Activated B cell treated with CpG ODN at 0.5 μM for 24 hours (primary cell): ENCODE results near the gene EMC1. TPM values are rescaled to one million over a fixed set of nuclear protein-coding genes. Genes with fewer than 3 reads are reported as not detected.

ENCODE experiments used
- ATAC-seq: fragments of 200-7000 bp; cut with Tn5 transposase; one replicate; pipeline ENCODE4 v1.10.0; 2021; ENCODE audit warnings: low read depth, mild to moderate bottlenecking, moderate library complexity
- CTCF ChIA-PET: fragments of 350-600 bp; sonication (Branson Sonifier 250); formaldehyde crosslinking; loops from one replicate; lab custom pipeline; 2021; ENCODE audit warnings: antibody characterized with exemption; lab: Charles Lee
- POLR2A ChIA-PET: fragments of 350-600 bp; sonication (Branson Sonifier 250); formaldehyde crosslinking; loops from one replicate; lab custom pipeline; 2021; ENCODE audit warnings: antibody characterized with exemption; lab: Charles Lee
- DNase-seq: peaks from one replicate; pipeline ENCODE4 v3.0.0; 2022
- H3K27ac Mint-ChIP-seq: one replicate; pipeline ENCODE4 v1.8.0; 2020; ENCODE audit warnings: mixed read lengths
- H3K27me3 Mint-ChIP-seq: one replicate; pipeline ENCODE4 v1.8.0; 2021; ENCODE audit warnings: mixed read lengths
- H3K36me3 Mint-ChIP-seq: one replicate; pipeline ENCODE4 v1.8.0; 2021; ENCODE audit warnings: low read depth, mixed read lengths
- H3K4me1 Mint-ChIP-seq: one replicate; pipeline ENCODE4 v1.8.0; 2021; ENCODE audit warnings: mixed read lengths
- H3K4me3 Mint-ChIP-seq: one replicate; pipeline ENCODE4 v1.8.0; 2020; ENCODE audit warnings: mild to moderate bottlenecking, mixed read lengths
- H3K9me3 Mint-ChIP-seq: one replicate; pipeline ENCODE4 v1.8.0; 2020; ENCODE audit warnings: mixed read lengths
- intact Hi-C: fragments of 100-400 bp; cut with micrococcal nuclease; formaldehyde crosslinking; loops from one replicate; pipeline ENCODE4 v1.15.1; 2024
- total RNA-seq: library from RNA; stranded (reverse); gene quantifications from 2 replicates; pipeline ENCODE4 v1.2.3, GENCODE V29; 2022
- TF ChIP-seq, protein P1 (sequence below): fragments of 200-600 bp; IDR thresholded peaks from one replicate; pipeline ENCODE4 v1.8.0; 2022; ENCODE audit warnings: antibody characterized with exemption, mild to moderate bottlenecking

EMC1 gene
- total RNA-seq, 1 donor from 2014 or later: 42.7 TPM

DNA sequence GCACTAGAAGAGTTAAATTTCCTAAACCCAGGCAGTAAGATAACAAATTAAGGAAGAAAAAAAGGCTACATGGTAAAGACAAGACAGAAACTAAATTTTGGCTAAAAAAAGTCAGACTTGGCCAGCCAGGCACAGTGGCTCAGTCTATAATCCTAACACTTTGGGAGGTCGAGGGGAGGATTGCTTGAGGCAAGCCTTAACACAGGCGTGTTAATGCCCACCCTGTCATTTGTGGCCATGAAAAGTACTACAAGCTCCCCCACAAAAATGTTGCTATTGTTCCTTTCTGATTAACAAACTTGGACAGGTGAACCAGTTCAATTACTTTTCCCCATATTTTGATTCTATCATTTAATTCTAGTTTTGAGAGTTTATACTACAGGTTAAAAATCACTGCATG, 73.5 kb downstream of the EMC1 start:
- no peaks in the 10 kb centered on the region for H3K9me3 Mint-ChIP-seq
- no peaks in the 10 kb centered on the region for H3K27me3 Mint-ChIP-seq
- ATAC-seq (no peak), DNase-seq (no peak)
- POLR2A ChIA-PET: no interaction called here
- intact Hi-C loops: no loop called here
- no peaks in the 10 kb centered on the region for H3K4me1 Mint-ChIP-seq
- no peak overlapping the region for H3K4me3 Mint-ChIP-seq
- TF ChIP-seq, protein P1, sequence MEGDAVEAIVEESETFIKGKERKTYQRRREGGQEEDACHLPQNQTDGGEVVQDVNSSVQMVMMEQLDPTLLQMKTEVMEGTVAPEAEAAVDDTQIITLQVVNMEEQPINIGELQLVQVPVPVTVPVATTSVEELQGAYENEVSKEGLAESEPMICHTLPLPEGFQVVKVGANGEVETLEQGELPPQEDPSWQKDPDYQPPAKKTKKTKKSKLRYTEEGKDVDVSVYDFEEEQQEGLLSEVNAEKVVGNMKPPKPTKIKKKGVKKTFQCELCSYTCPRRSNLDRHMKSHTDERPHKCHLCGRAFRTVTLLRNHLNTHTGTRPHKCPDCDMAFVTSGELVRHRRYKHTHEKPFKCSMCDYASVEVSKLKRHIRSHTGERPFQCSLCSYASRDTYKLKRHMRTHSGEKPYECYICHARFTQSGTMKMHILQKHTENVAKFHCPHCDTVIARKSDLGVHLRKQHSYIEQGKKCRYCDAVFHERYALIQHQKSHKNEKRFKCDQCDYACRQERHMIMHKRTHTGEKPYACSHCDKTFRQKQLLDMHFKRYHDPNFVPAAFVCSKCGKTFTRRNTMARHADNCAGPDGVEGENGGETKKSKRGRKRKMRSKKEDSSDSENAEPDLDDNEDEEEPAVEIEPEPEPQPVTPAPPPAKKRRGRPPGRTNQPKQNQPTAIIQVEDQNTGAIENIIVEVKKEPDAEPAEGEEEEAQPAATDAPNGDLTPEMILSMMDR: no peak
- H3K27ac Mint-ChIP-seq: no peak overlapping the region
- CTCF ChIA-PET: no interaction called here
- H3K36me3 Mint-ChIP-seq: peaks cover 92% of the 10 kb centered on the region

DNA sequence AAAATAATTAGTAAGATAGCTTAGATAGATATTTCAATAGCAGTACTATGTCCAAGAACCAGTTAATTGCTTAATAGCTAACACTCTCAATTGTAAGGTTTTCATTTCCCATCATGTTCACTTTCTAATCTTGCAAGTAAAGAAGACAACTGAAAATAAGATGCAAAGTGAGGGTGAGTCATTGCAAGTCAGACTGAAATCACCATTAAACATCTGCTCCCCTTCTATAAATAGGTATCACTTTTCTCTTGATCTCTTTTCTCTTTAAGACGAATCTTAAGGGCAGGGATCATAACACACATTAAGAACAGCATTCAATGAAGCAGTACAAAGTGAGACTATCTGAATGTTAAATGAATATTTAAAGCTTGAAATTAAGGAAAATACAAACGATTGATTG, 81.7 kb downstream of the EMC1 start:
- Mint-ChIP-seq H3K36me3 (peaks cover 95% of the 10 kb centered on the region), H3K27ac (peak overlapping the region; percentile 36), H3K9me3 (no peaks in the 10 kb centered on the region), H3K4me3 (no peak overlapping the region), H3K4me1 (peaks cover 11% of the 10 kb centered on the region), H3K27me3 (no peaks in the 10 kb centered on the region)
- ChIA-PET POLR2A (interaction anchor here (0.8 kb wide), 1 partner anchor 142 kb away, joined by 3 read pairs; the partner anchor contains the start of genes AKR7A2 and SLC66A1), CTCF (interaction anchor here (1.0 kb wide), 1 partner anchor 10 kb away, joined by 4 read pairs; no protein-coding TSS in a partner anchor)
- TF ChIP-seq, protein P1: no peak
- DNase-seq (no peak), ATAC-seq (peak; percentile 50)
- intact Hi-C loops: no loop called here

DNA sequence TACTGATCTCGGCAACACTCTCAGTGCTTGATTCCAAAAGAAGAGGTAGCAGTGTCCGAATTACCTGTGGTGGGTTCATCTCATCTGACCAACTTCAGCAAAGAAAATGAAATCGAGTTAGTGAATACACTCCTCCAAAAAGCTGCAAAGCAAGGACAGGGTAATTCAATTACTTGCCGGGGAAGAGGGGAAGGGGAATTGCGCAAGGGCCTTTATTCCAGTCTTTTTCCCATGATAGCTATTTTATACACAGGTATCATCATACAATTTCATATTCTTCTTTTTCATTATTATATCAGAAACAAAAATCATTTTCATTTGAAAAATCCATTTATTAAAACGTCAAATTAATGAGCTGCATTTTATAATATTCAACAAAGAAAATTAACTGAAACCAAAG, 84.2 kb downstream of the EMC1 start:
- H3K36me3 Mint-ChIP-seq: peaks cover 96% of the 10 kb centered on the region
- intact Hi-C loops: no loop called here

DNA sequence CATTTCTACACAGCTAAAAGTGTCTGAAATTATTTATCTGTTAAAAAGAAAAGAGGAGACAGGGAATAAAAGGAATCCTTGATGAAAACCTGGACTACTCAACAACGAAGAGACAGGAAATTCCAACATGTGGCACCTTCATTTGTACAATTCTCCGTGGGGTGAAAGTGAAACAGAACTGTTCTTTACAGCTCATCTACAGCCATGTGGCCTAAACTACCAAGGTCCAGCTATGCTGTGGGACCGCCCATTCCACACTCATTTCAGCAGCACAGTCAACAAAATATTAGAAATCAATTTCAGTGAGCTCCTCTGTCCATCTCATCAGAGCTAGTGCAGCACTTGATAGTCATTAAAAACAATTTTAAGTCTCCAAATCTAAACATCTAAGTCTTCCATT, 85.3 kb downstream of the EMC1 start:
- Mint-ChIP-seq H3K27me3 (no peaks in the 10 kb centered on the region), H3K27ac (peak overlapping the region; percentile 12), H3K36me3 (peaks cover 97% of the 10 kb centered on the region), H3K4me1 (peaks cover 11% of the 10 kb centered on the region), H3K4me3 (no peak overlapping the region), H3K9me3 (no peaks in the 10 kb centered on the region)
- ChIA-PET POLR2A (interaction anchor here (0.6 to 0.7 kb wide), 3 partner anchors 24 to 960 kb away, joined by 3 to 11 read pairs (median 11); no protein-coding TSS in a partner anchor), CTCF (interaction anchor here (1.2 to 1.4 kb wide), 2 partner anchors 13 to 253 kb away, joined by 3 read pairs; no protein-coding TSS in a partner anchor)
- ATAC-seq (no peak), DNase-seq (no peak)
- TF ChIP-seq, protein P1: no peak
- intact Hi-C loops: no loop called here

More for the DNA sequence above, 84.2 kb downstream of the EMC1 start:
- H3K4me3 Mint-ChIP-seq: no peak overlapping the region
- no peak overlapping the region for H3K27ac Mint-ChIP-seq
- no peaks in the 10 kb centered on the region for H3K9me3 Mint-ChIP-seq
- no peak for DNase-seq
- H3K4me1 Mint-ChIP-seq: peaks cover 11% of the 10 kb centered on the region
- TF ChIP-seq, protein P1: no peak
- no peaks in the 10 kb centered on the region for H3K27me3 Mint-ChIP-seq
- ChIA-PET CTCF (interaction anchor here (0.6 to 1.4 kb wide), 2 partner anchors 12 to 62 kb away, joined by 3 read pairs; no protein-coding TSS in a partner anchor), POLR2A (no interaction called here)
- ATAC-seq: no peak

Other genes starting within 250 kb of the EMC1 start
- 221 and 262 TPM in 2 replicates for gene UBR4, start 41.3 kb downstream of the EMC1 start, total RNA-seq
- 61.5 and 73.1 TPM in 2 replicates for gene MRTO4, start 281 bp upstream of the EMC1 start, total RNA-seq
- gene AKR7A3, start 37.2 kb upstream of the EMC1 start, total RNA-seq: 0.61 and 0.80 TPM in 2 replicates
- gene AKR7A2, start 60.6 kb upstream of the EMC1 start, total RNA-seq: 29.9 and 30.3 TPM in 2 replicates
- gene SLC66A1, start 60.8 kb upstream of the EMC1 start, total RNA-seq: 9.1 and 11.9 TPM in 2 replicates
- gene CAPZB, start 234.0 kb upstream of the EMC1 start, total RNA-seq: 334 and 349 TPM in 2 replicates